NCI-H1417 treated with DMSO at 0.1 percent for 48 hours (cell line): ENCODE measurements around the gene RALGAPB.
"Not testable (repeated sequence)": the region's sequence is repeated elsewhere in the genome, so short reads cannot be mapped to it uniquely, and the experiment has no call there.

Experiments
- DNase-seq: peaks from one replicate; lab custom pipeline; 2025; lab: John Stamatoyannopoulos, UW

Gene RALGAPB

DNA sequence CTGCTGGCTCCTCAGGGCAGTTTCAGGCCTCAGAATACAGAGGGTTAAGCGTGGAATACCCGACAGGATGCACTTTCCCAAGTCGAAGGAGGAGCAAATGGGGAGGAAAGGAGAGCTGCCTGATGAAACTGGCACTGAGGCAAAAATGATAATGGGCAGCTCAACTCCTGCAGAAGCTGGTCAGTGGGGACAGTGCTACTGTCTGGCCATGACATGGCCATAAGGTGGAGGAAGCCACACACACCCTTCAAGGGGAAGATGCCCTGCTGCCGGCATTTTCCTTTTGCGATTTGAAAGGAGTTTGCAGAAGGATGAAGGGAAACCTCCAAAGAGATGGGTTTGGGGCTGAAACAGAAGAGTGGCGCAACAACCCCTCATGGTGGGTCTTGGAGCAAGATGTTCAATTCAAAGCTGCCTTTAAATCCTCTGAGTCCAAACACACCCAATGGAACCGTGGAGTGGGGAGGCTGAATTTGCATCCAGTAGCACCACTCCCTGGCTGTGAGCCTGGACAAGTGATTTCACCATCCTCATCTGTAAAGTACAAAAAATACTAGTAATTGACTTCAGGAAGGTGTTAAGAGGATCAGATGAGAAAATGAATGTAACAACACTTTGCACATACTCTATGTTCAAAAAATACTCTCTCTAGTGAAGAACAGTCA lies 111.6 kb downstream of the RALGAPB start:
- no peak for DNase-seq

DNA sequence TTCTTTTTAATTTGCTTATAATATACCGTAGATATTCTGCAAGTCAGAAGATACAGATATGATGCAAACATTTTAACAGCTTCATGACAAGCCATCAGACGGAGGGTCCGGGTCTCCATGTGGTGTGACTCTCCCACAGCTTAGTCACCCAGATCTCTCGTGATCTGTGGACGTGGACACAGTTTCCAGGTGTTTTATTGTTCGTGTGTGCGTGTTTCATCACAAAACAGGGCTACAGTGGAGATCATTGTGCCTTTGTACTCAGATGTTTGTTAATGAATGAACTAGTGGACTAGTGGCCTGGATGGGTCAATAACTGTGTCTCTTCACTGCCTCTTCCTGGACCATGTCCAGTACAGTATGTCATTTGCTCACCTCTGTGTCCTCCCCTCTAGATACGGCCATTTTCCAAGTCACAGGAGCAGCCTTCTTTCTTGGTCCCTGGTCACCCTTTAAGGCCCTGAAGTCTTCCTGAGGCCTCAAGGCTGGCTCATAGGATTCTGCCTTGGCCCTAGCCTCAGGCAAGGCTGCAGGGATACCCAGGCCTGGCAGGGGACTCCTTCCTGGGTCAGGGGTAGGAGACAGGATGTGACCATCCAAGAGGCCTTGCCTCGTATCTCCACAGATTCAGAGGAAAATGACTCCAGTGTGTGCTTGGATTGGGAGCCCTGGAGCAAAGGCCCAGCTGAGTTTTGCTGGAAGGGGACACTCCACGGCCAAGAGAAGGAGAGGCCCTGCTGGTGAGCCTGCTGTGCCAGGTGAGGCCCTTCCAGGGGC lies 112.9 kb downstream of the RALGAPB start:
- DNase-seq: no peak

DNA sequence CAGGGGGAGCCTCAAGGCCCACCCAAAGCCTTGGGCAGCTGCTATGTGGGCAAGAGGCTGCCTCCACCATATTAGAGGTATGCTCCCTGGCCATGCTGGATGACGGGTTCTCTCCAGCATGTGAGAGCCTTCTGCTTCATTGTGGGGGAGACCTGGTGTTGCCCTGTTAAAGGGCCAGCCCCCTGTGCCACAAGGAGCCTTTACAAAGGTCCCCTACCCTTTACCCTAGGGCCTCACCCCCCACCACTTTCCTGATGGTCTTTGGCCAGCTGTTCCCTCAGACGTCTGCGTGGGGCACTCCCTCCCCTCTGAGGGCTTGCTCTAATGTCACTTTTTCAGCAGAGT lies 113.5 kb downstream of the RALGAPB start:
- DNase-seq: no peak

DNA sequence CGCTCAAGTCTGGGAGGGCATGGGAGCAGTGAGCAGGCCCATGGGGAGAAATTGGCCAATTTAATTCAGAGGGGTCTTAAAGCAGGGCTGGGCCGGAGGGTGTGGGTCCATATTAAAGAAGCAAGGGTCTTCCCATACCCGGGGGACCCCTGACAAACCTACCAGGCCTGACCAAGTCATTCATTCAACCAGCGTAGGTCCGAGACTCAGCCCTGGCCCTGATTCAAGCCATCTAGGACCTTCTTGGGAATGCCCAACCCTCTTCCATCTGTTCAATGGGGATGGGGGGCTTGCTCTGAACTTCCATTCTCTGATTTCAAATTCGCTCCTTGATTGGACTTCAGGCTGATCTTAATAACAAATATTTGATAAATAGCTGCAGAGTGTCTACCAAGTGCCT lies 115.7 kb downstream of the RALGAPB start:
- no peak for DNase-seq

DNA sequence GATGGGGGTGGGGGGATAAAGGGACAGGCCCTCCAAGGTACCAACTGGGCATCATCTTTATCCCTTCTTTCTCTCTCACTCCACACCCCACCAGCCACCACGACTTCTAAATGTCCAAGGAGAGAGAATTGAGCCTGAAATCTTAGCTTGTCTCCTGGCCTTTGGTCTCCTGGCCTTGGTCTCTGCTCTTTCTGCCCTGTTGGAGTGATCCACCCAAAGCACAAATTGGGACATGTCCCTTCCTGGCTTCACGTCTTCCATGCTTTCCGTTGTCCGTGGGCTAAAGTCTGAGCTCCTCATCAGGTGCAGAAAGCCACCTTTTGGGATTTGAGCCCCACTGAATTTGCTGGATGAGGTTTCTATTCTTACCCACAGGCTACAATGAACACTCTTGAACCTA lies 116.7 kb downstream of the RALGAPB start:
- no peak for DNase-seq

DNA sequence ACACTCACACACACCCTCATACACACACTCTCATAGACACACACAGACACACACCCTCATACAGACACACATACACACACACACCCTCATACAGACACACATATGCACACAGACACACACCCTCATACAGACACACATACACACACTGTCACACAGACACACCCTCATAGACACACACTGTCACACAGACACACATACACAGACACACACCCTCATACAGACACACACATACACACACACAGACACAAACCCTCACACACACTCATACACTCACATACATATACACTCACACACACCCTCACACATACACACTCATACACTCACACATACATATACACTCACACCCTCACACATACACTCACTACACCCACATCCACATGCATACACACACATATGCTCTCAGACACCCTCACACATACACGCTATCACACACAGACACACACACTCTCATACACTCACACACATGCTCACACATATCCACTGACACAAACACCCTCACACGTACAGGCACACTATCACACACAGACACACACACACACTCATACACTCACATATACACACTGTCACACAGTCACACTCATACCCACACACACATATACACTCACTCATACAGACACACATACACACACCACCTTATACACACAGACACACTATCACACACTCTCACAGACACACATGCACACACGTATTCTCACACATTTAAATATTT lies 117.5 kb downstream of the RALGAPB start:
- no peak for DNase-seq

DNA sequence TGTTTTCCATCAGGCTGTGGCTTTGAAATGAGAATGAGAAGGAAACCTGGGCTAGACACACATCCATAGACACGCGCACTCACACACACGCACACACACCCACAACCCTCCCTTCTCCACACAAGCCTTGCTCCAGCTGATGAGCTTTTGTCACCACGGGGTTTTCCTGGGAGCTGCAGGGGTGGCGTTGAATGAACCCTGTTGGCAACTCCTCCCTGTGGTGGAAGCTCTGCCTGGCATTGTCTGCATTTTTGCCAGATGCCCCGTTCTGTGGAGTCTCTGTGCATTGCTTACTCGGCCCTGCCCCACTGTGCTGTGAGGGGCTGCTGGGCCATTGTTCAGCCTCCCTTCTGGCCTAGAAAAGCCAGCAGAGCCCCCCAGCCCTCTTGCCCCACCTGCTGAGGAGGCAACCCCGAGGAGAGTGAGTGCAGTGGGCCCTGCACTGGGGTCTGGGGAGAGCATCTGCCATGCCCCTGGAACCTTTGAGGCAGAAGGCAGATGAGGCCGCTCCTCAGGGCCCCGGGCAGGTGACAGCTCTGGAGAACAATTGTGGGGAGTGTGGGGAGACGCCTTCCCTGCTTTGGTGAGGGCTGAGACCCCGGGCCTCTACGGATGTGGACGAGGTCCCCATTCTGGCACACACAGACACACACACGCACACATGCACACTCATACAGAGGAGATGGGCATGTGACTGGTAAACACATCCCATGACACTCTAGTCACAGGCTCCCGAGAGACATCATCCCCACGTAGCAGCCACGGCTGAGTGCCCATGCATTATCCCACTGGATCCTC lies 118.2 kb downstream of the RALGAPB start:
- DNase-seq: no peak

DNA sequence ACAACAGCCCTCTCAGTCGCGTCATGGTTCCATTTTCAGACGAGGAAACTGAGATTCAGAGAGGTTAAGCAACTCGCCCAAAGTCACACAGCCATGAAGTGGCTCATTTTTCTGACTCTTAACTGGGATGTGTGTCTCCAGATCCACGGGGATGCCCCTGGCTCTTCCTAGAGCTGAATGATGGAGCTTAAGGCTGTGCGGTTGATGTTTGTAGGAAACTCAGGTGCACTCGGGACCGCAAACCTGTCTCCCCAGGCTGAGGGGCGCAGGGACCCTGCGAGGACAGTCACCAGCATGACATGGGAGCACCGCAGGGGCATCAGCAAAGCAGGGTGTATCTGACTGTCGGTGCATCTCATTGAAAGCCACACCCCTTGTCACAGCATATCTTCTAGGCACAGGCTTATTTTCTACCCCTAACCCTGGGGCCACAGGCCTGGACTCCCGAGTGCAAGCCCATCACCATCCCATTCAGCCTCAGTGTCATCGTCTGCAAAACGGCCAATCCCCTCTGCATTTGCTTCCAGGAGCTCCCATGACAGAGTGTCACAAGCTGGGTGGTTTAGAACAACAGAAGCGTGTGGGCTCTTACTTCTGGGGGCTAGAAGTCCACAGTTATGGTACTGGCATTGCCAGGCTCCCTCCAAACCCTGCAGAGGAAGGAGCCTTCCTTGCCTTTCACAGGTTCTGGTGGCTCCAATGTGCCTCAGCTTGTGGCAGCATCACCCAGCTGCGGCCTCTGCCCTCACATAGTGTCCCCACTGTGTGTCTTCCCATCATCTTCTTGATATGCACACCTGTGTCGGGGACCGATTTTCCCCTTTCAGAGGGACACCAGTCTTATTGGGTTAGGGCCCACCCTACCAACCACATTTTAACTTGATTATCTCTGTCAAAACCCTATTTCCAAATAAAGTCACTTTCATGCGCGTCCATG lies 119.1 kb downstream of the RALGAPB start:
- no peak for DNase-seq

DNA sequence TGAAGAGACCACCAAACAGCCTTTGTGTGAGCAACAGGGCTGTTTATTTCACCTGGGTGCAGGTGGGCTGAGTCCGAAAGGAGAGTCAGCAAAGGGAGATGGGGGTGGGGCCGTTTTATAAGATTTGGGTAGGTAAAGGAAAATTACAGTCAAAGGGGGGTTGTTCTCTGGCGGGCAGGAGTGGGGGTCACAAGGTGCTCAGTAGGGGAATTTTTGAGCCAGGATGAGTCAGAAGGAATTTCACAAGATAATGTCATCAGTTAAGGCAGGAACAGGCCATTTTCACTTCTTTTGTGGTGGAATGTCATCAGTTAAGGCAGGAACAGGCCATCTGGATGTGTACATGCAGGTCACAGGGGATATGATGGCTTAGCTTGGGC lies 119.8 kb downstream of the RALGAPB start:
- DNase-seq: not testable (repeated sequence)

DNA sequence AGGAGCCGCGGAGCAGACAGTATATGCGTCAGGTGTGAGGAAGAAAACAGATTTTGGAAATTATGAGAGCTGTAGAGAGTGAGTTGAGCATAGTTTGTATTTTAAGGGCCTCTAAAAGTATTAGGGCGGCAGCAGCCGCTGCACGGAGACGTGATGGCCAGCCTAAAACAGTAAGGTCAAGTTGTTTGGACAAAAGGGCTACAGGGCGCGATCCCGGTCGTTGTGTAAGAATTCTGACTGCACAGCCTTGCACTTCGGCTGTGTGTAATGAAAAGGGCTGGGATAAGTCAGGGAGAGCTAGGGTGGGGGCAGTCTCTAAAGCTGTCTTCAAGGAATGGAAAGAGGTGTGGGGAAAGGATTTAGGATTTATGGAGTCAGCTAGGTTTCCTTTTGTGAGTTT lies 121.6 kb downstream of the RALGAPB start:
- not testable (repeated sequence) for DNase-seq

DNA sequence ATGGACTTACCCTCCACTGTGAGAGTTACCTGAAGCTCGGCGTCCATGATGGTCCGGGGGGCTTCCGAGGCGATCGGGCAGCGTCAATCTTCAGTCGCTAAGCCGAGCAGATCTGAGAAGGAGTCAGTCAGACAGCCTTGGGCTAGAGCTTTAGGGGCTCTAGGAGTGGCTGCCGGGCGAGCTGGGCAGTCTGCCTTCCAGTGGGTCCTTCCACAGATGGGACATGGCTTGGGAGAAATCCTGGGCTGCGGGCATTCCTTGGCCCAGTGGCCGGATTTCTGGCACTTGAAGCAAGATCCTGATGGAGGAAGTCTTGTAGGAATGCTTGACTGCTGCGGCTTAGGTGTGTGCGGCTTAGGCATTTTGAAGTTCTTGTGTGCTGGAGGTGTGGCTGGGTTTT lies 123.2 kb downstream of the RALGAPB start:
- DNase-seq: not testable (repeated sequence)

DNA sequence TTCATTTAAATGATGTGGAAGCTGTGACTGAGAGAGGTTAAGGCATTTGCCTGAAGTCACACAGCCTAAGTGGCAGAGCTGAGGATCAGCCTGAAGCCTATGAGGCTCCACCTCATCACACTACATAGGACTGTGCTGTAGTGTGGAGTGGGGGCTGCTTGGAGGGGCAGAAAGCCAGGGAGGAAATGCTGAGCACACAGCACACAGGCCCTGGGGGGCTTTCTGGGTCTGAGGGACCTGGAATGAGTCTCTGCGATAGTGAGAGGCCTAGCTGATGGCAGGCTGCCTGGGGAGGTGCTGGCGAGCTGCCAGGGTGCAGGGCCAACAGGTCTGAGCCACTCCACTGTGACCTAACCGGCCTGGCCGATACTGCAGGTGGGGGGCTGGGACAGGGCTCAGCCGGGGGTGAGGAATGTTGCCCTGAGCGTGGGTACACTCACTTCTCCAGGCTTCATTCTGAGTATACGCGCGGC lies 126.8 kb downstream of the RALGAPB start:
- DNase-seq: no peak

DNA sequence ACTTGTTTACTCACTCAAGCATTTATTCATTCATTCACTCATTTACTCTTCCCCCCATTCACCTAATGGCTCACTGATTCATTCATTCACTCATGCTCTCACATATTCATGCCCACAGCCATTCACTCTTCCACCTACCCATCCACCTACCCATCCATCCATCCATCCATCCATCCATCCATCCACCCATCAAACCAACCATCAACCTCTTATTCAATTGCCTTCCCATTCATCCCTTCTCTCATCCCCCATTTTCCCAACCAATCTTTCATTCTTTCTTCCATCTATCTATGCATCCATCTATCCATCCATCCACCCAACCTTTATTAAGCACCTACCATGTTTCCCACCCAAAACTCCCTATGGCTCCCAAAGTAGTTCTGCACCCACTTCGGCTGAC lies 127.4 kb downstream of the RALGAPB start:
- DNase-seq: no peak

DNA sequence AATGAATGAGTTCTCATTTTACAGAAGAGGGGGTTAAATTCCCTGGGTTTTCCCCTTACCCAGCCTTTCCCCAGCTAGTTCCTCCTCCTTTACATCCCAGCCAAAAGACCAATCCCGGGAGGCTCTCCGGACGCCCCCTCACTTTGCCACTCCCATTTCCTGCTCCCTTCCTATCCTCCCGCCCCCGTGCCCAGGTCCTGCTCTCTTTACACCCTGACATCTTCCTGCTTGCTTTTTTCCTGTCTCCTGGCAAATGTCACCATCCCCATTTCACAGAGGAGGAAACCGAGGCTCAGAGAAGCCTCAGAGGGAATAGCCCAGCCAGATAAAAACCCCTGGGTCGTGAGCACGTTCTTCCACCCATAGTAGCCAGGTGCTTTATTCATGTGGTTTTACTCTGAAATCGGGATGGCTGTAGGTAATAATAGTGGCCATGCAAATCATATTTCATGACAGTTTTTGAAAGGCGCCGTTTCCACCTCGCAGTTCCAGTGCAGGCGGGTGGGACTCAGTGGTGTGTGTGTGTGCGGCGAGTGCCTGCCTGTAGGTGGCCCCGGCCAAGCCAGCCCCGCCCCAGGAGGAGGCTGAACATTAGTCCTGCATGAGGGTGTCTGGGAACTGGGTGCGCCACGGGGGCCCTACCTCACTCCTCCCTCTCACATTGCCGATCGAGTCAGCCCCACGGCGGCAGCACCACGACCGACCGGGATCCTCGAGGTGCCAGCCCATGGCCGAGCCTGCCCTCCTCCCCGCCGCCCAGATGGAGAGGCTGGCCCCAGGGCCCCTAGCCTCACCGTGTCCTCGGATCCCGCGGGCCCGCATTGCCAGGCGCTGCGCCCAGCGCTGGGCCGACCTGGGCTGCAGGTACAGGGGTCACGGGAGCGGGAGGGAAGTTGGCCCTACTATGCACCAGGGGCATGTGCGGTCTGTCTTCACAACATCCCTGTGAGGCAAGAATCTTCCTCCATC lies 128.9 kb downstream of the RALGAPB start, which contains the start of gene ARHGAP40:
ARHGAP40 (plus strand) TSS at position 594 of the 969 bp plus-strand sequence.
- no peak for DNase-seq

DNA sequence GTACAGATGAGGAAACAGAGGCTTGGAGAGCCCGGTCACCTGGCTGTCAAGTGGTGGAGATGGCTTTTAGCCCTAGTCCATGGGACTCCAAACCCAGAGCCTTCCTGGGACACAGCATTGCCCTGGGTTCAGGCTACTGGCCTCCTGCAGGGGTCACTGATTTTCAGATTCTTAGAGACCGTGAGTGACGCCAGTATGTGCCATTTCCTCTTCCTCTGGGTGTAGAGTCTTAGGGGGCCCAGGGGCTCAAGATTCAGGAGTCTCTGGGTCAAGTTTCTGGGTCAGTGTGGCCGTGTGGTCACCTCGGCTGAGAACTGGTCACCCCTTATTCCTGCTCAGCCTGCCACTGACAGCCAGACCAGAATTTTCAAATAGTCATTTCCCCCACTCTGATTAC lies 129.5 kb downstream of the RALGAPB start:
- DNase-seq: no peak

DNA sequence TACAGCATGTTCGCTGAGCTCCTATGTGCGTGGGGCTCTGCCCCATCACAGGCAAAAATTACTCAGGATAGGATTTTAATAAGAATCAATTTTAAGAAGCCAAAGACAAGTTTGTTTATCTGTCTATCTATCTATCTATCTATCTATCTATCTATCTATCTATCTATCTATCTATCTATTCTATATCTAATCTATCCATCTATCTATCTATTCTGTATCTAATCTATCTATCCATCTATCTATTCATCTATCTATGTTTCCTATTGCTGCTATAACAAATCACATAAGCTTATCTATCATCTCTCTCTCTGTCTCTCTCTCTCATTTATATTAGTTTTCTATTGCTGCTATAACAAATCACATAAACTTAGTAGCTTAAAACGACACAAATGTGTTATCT lies 130.6 kb downstream of the RALGAPB start:
- DNase-seq: no peak

DNA sequence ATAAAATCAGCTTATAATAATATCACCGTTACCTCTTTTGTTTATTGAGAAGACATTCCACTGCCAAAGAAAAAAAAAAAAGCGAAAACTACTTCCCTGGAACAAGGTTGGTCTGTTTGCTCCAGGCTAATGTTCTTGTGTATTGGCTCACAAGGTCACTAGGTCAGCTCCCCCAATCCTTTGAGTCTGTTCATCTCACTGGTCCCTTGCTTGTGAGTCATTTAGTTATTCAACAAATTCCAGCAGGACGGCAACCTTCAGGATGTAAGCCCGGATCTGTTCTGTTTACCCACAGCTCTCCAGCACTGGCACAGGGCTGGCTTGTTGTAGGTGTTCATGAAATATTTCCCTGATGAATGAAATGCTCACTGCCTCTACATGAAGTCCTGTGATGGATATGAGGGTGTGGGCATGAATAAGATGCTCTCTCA lies 132.2 kb downstream of the RALGAPB start:
- DNase-seq: no peak

DNA sequence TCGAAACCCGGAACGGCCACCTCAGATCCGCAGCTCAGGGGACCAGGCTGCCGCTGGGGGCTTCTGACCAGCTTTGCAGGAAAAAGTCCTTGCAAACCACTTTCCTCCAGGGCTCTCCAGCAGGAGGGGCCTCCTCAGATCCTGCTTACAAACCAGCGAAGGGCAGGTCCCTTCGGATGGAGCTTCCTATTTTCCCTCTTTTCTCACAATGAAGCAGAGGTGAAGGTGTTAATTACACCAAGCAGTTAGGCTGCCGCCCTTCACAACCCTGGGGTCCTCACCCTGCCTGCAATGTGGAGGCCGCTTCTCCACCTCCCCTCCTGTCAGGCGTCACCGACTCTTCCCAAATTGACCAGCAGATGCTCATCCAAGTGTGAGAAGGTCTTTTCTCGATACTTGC lies 134.7 kb downstream of the RALGAPB start:
- no peak for DNase-seq

DNA sequence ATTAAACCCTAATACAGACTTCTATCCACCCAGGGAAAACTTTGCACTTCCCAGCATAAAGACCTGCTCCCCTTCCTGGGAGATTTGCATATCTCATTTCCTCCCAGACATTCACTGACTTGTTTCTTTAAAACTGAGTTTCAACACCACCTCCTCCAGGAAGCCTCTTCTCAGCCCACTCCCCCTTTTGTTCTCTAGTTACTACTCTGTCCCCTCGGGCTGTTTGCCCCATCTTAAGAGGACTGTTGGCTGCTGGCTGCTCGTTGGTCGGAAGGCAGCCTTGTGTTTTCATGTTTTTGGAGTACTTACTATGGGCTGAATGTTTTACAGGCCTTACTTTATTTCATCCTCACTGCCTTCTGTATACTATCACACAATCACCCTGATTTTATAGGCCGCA lies 135.5 kb downstream of the RALGAPB start:
- no peak for DNase-seq

DNA sequence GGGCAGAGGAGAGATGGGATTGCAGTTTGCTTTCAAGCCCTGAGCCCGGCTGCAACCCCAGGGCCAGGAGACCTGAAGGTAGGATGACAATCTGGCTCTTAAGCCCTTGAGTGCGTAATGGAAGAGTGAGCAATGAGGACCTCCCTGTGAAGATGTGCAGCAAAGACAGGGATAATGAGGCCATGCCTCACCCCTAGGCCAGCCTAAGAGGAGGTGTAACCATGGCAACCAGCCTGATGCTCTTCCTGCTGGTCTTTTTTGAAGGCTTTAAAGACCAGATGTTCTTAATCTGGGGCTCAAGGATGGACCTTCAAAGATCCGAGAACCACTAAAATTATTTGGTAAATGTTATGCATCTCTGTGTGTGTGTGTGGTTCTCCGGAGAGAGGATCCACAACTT lies 137.2 kb downstream of the RALGAPB start:
- DNase-seq: no peak
